ENCODE data around the gene LETM1. TPM values are rescaled to one million over a fixed set of nuclear protein-coding genes. Genes with fewer than 3 reads are reported as not detected.
A peak's percentile ranks its signal among the peaks of the same experiment; 100 is the strongest.

The LETM1 gene
- polyA plus RNA-seq, 1 donor (not counting 4 experiments of a cell fraction or from before 2014, with no cell fraction given) = 25.6 TPM

GRCh38 chr4:1900087-1900433 lies 44.1 kb upstream of the LETM1 start:
- no peak overlapping the region for H2AFZ ChIP-seq (ENCODE audit: control insufficient read depth, low read length)
- no peak for DNase-seq (ENCODE audit: low read depth, low spot score)
- no peak for FAIRE-seq
- peaks cover 82% of the 10 kb centered on the region for H3K79me2 ChIP-seq (ENCODE audit: control insufficient read depth, insufficient read depth, low read length)
- H3K27me3 ChIP-seq (ENCODE audit: control insufficient read depth, extremely low read depth, insufficient read depth, low read length) = no peaks in the 10 kb centered on the region
- peaks cover 3 to 17% of the 10 kb centered on the region in 2 experiments for H3K36me3 ChIP-seq (ENCODE audit: control insufficient read depth in 2 of 2, extremely low read depth in 1 of 2, insufficient read depth in 2 of 2, low read length in 2 of 2)
- no peak overlapping the region for H3K4me2 ChIP-seq (ENCODE audit: control insufficient read depth, extremely low read depth, insufficient read depth, low read depth, low read length)
- H3K27ac ChIP-seq (ENCODE audit: control insufficient read depth, insufficient read depth, low read length) = no peak overlapping the region
- dilution Hi-C loops (cut with MboI; ENCODE audit: extremely low pct_ligation_motif_present, low sequenced_read_pairs) = no loop called here
- no peaks in the 10 kb centered on the region for H3K9me3 ChIP-seq (ENCODE audit: control insufficient read depth, low read depth, low read length)
- TF ChIP-seq EZH2 (IDR thresholded peaks at IDR 0.05; ENCODE audit: low read length) = no peak
- no peak for TF ChIP-seq CTCF (optimal IDR thresholded peaks at IDR 0.05 in 1 of 3, IDR thresholded peaks at IDR 0.05 in 1 of 3, conservative IDR thresholded peaks at IDR 0.05 in 1 of 3; ENCODE audit: extremely low read depth in 1 of 3, insufficient read depth in 2 of 3, low read length in 3 of 3)
- no peak overlapping the region for H3K9ac ChIP-seq (ENCODE audit: control insufficient read depth, extremely low read depth, insufficient read depth, low read length)
- no peak overlapping the region for H3K4me3 ChIP-seq (ENCODE audit: control insufficient read depth in 2 of 3, extremely low read depth in 1 of 3, insufficient read depth in 2 of 3, low read depth in 1 of 3, low read length in 3 of 3)
- no peaks in the 10 kb centered on the region for H3K4me1 ChIP-seq (ENCODE audit: control insufficient read depth, extremely low read depth, insufficient read depth, low read length)
- no peaks in the 10 kb centered on the region for H3K9me1 ChIP-seq (ENCODE audit: control insufficient read depth, extremely low read depth, insufficient read depth, low read length)
- H4K20me1 ChIP-seq (ENCODE audit: control insufficient read depth, extremely low read depth, insufficient read depth, low read length) = peaks cover 22% of the 10 kb centered on the region

DNA sequence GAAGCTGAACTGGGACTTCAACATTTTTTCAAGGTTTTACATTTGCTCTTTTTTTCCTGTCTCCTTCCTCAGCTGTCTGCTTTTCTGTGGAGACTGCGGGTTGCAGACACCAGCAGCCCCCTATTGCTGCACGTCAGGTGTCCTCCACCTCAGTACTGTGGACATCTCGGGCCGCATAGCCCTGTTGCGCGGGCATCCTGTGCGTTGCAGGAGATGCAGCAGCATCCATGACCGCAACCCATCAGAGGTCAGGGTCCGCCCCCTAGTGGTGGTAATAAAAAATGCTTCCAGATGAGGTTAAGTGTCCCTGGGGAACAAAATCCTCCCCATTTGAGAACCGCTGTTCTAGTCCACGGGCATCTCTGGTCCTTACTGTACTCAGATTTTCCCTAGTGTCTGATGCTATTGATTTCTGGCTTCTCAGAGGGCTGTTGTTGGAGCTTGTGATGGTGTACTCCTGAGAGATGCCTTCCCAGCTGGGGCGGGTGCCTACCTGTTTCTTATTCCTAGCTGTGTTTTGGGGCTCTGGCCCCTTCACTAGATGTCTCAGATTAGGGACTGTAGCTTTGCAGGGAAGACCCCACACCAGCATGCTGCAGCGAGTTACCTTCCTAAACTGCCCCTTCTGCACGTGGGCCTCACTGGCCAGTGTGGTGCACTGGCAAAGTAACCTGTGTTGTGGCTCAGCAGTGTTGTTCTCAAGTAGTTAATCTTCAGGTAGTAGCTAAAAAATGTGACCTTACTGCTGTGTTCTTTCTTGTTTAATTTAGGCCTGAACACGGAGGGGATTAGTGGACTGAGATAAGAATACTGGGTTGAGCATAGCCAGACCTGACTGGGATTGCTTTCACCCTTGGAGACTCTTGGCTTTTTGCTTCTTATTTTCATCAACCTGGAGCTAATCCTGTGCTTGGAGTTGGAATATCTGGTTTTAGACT lies 43.5 kb upstream of the LETM1 start:
- no peak for DNase-seq (ENCODE audit: low read depth, low spot score)
- TF ChIP-seq EZH2 (IDR thresholded peaks at IDR 0.05; ENCODE audit: low read length) = no peak
- peak; percentile 72 to 92 (median 91) for TF ChIP-seq CTCF (optimal IDR thresholded peaks at IDR 0.05 in 1 of 3, IDR thresholded peaks at IDR 0.05 in 1 of 3, conservative IDR thresholded peaks at IDR 0.05 in 1 of 3; ENCODE audit: extremely low read depth in 1 of 3, insufficient read depth in 2 of 3, low read length in 3 of 3)

More for the DNA sequence above, 43.5 kb upstream of the LETM1 start:
- Histone ChIP-seq H3K27ac (ENCODE audit: control insufficient read depth, insufficient read depth, low read length) (no peak overlapping the region), H3K36me3 (ENCODE audit: control insufficient read depth in 2 of 2, extremely low read depth in 1 of 2, insufficient read depth in 2 of 2, low read length in 2 of 2) (peaks cover 3 to 17% of the 10 kb centered on the region in 2 experiments), H3K9me3 (ENCODE audit: control insufficient read depth, low read depth, low read length) (no peaks in the 10 kb centered on the region), H3K79me2 (ENCODE audit: control insufficient read depth, insufficient read depth, low read length) (peaks cover 88% of the 10 kb centered on the region), H3K9me1 (ENCODE audit: control insufficient read depth, extremely low read depth, insufficient read depth, low read length) (no peaks in the 10 kb centered on the region), H4K20me1 (ENCODE audit: control insufficient read depth, extremely low read depth, insufficient read depth, low read length) (peaks cover 22% of the 10 kb centered on the region), H3K4me2 (ENCODE audit: control insufficient read depth, extremely low read depth, insufficient read depth, low read depth, low read length) (no peak overlapping the region), H2AFZ (ENCODE audit: control insufficient read depth, low read length) (no peak overlapping the region), H3K4me1 (ENCODE audit: control insufficient read depth, extremely low read depth, insufficient read depth, low read length) (no peaks in the 10 kb centered on the region), H3K27me3 (ENCODE audit: control insufficient read depth, extremely low read depth, insufficient read depth, low read length) (no peaks in the 10 kb centered on the region), H3K4me3 (ENCODE audit: control insufficient read depth in 2 of 3, extremely low read depth in 1 of 3, insufficient read depth in 2 of 3, low read depth in 1 of 3, low read length in 3 of 3) (no peak overlapping the region), H3K9ac (ENCODE audit: control insufficient read depth, extremely low read depth, insufficient read depth, low read length) (no peak overlapping the region)
- peak; percentile 71 for FAIRE-seq
- dilution Hi-C loops (cut with MboI; ENCODE audit: extremely low pct_ligation_motif_present, low sequenced_read_pairs) = no loop called here

Data from keratinocyte (primary cell).